Measurements from ENCODE around the gene IL17RC.

DNA sequence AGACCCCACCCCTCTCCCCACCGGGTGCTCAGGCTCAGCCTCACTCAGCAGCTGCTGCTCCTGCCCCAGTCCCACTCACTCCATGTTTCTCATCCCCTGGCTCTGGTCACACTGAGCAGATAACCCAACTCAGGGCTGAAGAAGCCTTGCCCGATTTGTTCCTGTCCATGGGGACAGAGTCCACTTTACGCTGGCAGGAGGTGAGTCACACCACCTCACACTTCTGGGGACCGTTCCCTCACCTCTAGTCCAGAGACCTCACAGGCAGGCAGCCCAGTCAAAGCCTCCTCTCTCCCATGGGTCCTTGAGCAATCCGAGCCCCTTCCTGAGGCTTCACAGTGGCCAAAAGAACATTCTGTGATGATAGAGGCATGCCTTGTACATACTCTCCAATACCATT lies 38.2 kb upstream of the IL17RC start:
- TF ChIP-seq CTCF (conservative IDR thresholded peaks at IDR 0.05): no peak
- TF ChIP-seq EZH2 (IDR thresholded peaks at IDR 0.05; ENCODE audit: low read depth): no peak

Measured in PC-9 (cell line).